Measurements from ENCODE around the gene SLITRK1.

The SLITRK1 gene

GRCh38 chr13:83879431-83880171 is 2.7 kb downstream of the SLITRK1 start:
- no peak overlapping the region for H3K4me3 Mint-ChIP-seq
- peaks cover 11% of the 10 kb centered on the region for H3K4me1 Mint-ChIP-seq (ENCODE audit: low read depth)
- H3K27me3 Mint-ChIP-seq (ENCODE audit: low read depth) = peaks cover 51% of the 10 kb centered on the region
- H3K9me3 Mint-ChIP-seq = peaks cover 8% of the 10 kb centered on the region
- H3K36me3 Mint-ChIP-seq (ENCODE audit: low read depth) = no peaks in the 10 kb centered on the region
- no peak overlapping the region for H3K27ac Mint-ChIP-seq

- Mint-ChIP-seq H3K27me3 (ENCODE audit: low read depth) (peaks cover 50% of the 10 kb centered on the region), H3K4me3 (no peak overlapping the region), H3K9me3 (peaks cover 8% of the 10 kb centered on the region), H3K27ac (no peak overlapping the region), H3K36me3 (ENCODE audit: low read depth) (no peaks in the 10 kb centered on the region), H3K4me1 (ENCODE audit: low read depth) (peaks cover 11% of the 10 kb centered on the region)
Observed at GRCh38 chr13:83878691-83879430, 3.4 kb downstream of the SLITRK1 start.

GRCh38 chr13:83877651-83878355 is 4.5 kb downstream of the SLITRK1 start:
- H3K36me3 Mint-ChIP-seq (ENCODE audit: low read depth) = no peaks in the 10 kb centered on the region
- no peak overlapping the region for H3K27ac Mint-ChIP-seq
- H3K4me3 Mint-ChIP-seq = no peak overlapping the region
- peaks cover 40% of the 10 kb centered on the region for H3K27me3 Mint-ChIP-seq (ENCODE audit: low read depth)
- H3K4me1 Mint-ChIP-seq (ENCODE audit: low read depth) = peaks cover 11% of the 10 kb centered on the region
- peaks cover 8% of the 10 kb centered on the region for H3K9me3 Mint-ChIP-seq

GRCh38 chr13:83876546-83876945 is 5.7 kb downstream of the SLITRK1 start:
- Mint-ChIP-seq H3K4me3 (no peak overlapping the region), H3K9me3 (peaks cover 8% of the 10 kb centered on the region), H3K4me1 (ENCODE audit: low read depth) (peaks cover 9% of the 10 kb centered on the region), H3K27ac (no peak overlapping the region), H3K36me3 (ENCODE audit: low read depth) (no peaks in the 10 kb centered on the region), H3K27me3 (ENCODE audit: low read depth) (peaks cover 32% of the 10 kb centered on the region)

GRCh38 chr13:83867708-83868107 is 14.6 kb downstream of the SLITRK1 start:
- no peaks in the 10 kb centered on the region for H3K4me1 Mint-ChIP-seq (ENCODE audit: low read depth)
- no peak overlapping the region for H3K27ac Mint-ChIP-seq
- H3K9me3 Mint-ChIP-seq = no peaks in the 10 kb centered on the region
- H3K36me3 Mint-ChIP-seq (ENCODE audit: low read depth) = no peaks in the 10 kb centered on the region
- no peaks in the 10 kb centered on the region for H3K27me3 Mint-ChIP-seq (ENCODE audit: low read depth)
- H3K4me3 Mint-ChIP-seq = no peak overlapping the region

GRCh38 chr13:83865161-83866137 is 16.8 kb downstream of the SLITRK1 start:
- H3K4me1 Mint-ChIP-seq (ENCODE audit: low read depth) = no peaks in the 10 kb centered on the region
- H3K27ac Mint-ChIP-seq = no peak overlapping the region
- H3K9me3 Mint-ChIP-seq = peaks cover 4% of the 10 kb centered on the region
- no peaks in the 10 kb centered on the region for H3K36me3 Mint-ChIP-seq (ENCODE audit: low read depth)
- H3K27me3 Mint-ChIP-seq (ENCODE audit: low read depth) = no peaks in the 10 kb centered on the region
- H3K4me3 Mint-ChIP-seq = no peak overlapping the region

GRCh38 chr13:83853771-83854170 is 28.5 kb downstream of the SLITRK1 start:
- H3K36me3 Mint-ChIP-seq (ENCODE audit: low read depth) = no peaks in the 10 kb centered on the region
- no peaks in the 10 kb centered on the region for H3K4me1 Mint-ChIP-seq (ENCODE audit: low read depth)
- no peak overlapping the region for H3K4me3 Mint-ChIP-seq
- H3K27ac Mint-ChIP-seq = no peak overlapping the region
- no peaks in the 10 kb centered on the region for H3K27me3 Mint-ChIP-seq (ENCODE audit: low read depth)
- no peaks in the 10 kb centered on the region for H3K9me3 Mint-ChIP-seq

GRCh38 chr13:83845106-83845505 is 37.2 kb downstream of the SLITRK1 start:
- Mint-ChIP-seq H3K4me1 (ENCODE audit: low read depth) (no peaks in the 10 kb centered on the region), H3K36me3 (ENCODE audit: low read depth) (no peaks in the 10 kb centered on the region), H3K27me3 (ENCODE audit: low read depth) (no peaks in the 10 kb centered on the region), H3K9me3 (peaks cover 5% of the 10 kb centered on the region), H3K4me3 (no peak overlapping the region), H3K27ac (no peak overlapping the region)

- Mint-ChIP-seq H3K27me3 (ENCODE audit: low read depth) (no peaks in the 10 kb centered on the region), H3K4me1 (ENCODE audit: low read depth) (no peaks in the 10 kb centered on the region), H3K4me3 (no peak overlapping the region)
Observed at GRCh38 chr13:83839146-83839545, 43.1 kb downstream of the SLITRK1 start.

GRCh38 chr13:83831796-83832195 is 50.5 kb downstream of the SLITRK1 start:
- Mint-ChIP-seq H3K4me3 (no peak overlapping the region), H3K27me3 (ENCODE audit: low read depth) (no peaks in the 10 kb centered on the region), H3K4me1 (ENCODE audit: low read depth) (no peaks in the 10 kb centered on the region), H3K27ac (no peak overlapping the region), H3K9me3 (no peaks in the 10 kb centered on the region), H3K36me3 (ENCODE audit: low read depth) (no peaks in the 10 kb centered on the region)

More at GRCh38 chr13:83839146-83839545, 43.1 kb downstream of the SLITRK1 start:
- Mint-ChIP-seq H3K36me3 (ENCODE audit: low read depth) (no peaks in the 10 kb centered on the region), H3K9me3 (no peaks in the 10 kb centered on the region), H3K27ac (no peak overlapping the region)

GRCh38 chr13:83829810-83830209 is 52.5 kb downstream of the SLITRK1 start:
- Mint-ChIP-seq H3K4me1 (ENCODE audit: low read depth) (no peaks in the 10 kb centered on the region), H3K27me3 (ENCODE audit: low read depth) (no peaks in the 10 kb centered on the region), H3K27ac (no peak overlapping the region), H3K4me3 (no peak overlapping the region), H3K36me3 (ENCODE audit: low read depth) (no peaks in the 10 kb centered on the region), H3K9me3 (no peaks in the 10 kb centered on the region)

- Mint-ChIP-seq H3K27ac (no peak overlapping the region), H3K9me3 (peaks cover 1% of the 10 kb centered on the region), H3K4me1 (ENCODE audit: low read depth) (no peaks in the 10 kb centered on the region), H3K4me3 (no peak overlapping the region), H3K36me3 (ENCODE audit: low read depth) (no peaks in the 10 kb centered on the region), H3K27me3 (ENCODE audit: low read depth) (no peaks in the 10 kb centered on the region)
Observed at GRCh38 chr13:83827338-83827737, 54.9 kb downstream of the SLITRK1 start.
